C4-2B (cell line): ENCODE measurements around the gene KRT32.

Experiments used
- ZFX ChIP-seq: fragments of 450-650 bp; IDR thresholded peaks from 2 replicates; pipeline ENCODE4 v1.6.1; 2017
- TF ChIP-seq, protein P1 (sequence below): fragments of 450-650 bp; conservative IDR thresholded peaks from 2 replicates; pipeline ENCODE4 v1.5.1; 2017; ENCODE audit warnings: mild to moderate bottlenecking

DNA sequence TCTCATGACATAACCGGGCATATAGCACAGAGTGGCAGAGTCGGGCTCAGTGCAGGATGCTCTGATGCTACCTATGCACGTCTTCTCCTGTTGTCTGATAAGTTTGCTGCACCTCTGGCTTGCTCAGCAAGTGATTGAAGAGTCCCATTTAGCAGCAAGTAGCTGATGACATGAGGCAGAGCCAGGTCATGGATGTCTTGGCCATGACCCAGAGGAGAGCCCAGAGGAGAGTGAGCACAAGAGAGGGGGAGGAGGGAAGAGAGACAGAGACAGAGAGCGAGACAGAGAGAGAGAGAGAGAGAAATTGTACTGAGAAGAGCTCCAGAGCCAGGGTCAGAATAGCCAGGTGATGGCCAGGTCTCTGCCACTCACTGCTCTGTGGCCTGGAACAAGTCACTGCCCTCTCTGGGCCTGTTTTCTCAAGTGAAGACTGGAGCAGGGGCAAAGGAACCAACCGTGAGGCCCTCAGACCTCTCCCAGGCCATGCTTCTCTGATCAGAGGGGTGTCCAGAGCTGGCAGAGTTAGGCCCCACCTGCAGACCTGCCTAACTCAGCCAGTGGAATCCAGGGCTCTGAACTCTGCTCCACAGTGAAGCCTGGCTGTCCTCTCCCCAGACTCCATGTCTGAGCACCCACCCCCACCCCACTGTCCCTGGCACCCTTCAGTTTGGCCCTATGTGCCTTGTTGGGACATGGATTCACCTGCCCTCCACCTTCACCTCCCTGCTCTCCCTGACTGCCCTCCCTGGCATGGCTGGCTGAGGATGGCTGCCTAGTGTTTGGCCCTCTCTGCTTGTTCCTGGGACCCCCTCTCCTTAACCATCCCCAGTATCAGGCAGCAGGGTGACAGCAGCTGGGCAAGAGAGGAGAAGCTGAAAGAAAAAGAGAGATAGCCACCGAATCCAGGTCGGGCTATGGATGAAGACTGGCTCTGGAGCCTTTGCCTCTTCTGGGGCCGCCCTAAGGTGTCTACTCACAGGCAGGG lies 18.0 kb upstream of the KRT32 start:
- TF ChIP-seq, protein P1, sequence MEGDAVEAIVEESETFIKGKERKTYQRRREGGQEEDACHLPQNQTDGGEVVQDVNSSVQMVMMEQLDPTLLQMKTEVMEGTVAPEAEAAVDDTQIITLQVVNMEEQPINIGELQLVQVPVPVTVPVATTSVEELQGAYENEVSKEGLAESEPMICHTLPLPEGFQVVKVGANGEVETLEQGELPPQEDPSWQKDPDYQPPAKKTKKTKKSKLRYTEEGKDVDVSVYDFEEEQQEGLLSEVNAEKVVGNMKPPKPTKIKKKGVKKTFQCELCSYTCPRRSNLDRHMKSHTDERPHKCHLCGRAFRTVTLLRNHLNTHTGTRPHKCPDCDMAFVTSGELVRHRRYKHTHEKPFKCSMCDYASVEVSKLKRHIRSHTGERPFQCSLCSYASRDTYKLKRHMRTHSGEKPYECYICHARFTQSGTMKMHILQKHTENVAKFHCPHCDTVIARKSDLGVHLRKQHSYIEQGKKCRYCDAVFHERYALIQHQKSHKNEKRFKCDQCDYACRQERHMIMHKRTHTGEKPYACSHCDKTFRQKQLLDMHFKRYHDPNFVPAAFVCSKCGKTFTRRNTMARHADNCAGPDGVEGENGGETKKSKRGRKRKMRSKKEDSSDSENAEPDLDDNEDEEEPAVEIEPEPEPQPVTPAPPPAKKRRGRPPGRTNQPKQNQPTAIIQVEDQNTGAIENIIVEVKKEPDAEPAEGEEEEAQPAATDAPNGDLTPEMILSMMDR = no peak
- no peak for TF ChIP-seq ZFX
